Karpas-422 (cell line): ENCODE results near the gene CD86. TPM values are rescaled to one million over a fixed set of nuclear protein-coding genes. Genes with fewer than 3 reads are reported as not detected.
"Not testable (repeated sequence)": the region's sequence is repeated elsewhere in the genome, so short reads cannot be mapped to it uniquely, and the experiment has no call there.

Source experiments
- DNase-seq: peaks from one replicate; pipeline ENCODE4 v3.0.0-alpha.2; 2015
- H2AFZ ChIP-seq: fragments of 200-600 bp; sonication (generic); 2 replicates; pipeline ENCODE4 v1.6.1; 2014; ENCODE audit warnings: antibody characterized with exemption, low read length, mixed read lengths
- H3K27ac ChIP-seq: fragments of 200-600 bp; sonication (generic); 2 replicates; pipeline ENCODE4 v1.5.1; 2014; ENCODE audit warnings: mild to moderate bottlenecking, low read length, moderate library complexity
- H3K27me3 ChIP-seq: fragments of 200-600 bp; sonication (generic); 2 replicates; pipeline ENCODE4 v1.6.1; 2014; ENCODE audit warnings: low read length, mixed read lengths
- H3K36me3 ChIP-seq: fragments of 200-600 bp; sonication (generic); 2 replicates; pipeline ENCODE4 v1.6.1; 2014; ENCODE audit warnings: low read length, mixed read lengths; ENCODE audit not compliant: insufficient read depth
- H3K4me1 ChIP-seq: fragments of 200-600 bp; sonication (generic); 2 replicates; pipeline ENCODE4 v1.6.1; 2014; ENCODE audit warnings: mild to moderate bottlenecking, low read length, mixed read lengths
- H3K4me2 ChIP-seq: fragments of 200-600 bp; sonication (generic); 2 replicates; pipeline ENCODE4 v1.6.1; 2014; ENCODE audit warnings: low read length, low read depth, mild to moderate bottlenecking; ENCODE audit not compliant: poor library complexity, severe bottlenecking
- H3K4me3 ChIP-seq: fragments of 200-600 bp; sonication (generic); 2 replicates; pipeline ENCODE4 v1.5.1; 2014; ENCODE audit warnings: mild to moderate bottlenecking, antibody characterized with exemption, low read length, mixed read lengths
- H3K79me2 ChIP-seq: fragments of 200-600 bp; sonication (generic); 2 replicates; pipeline ENCODE4 v1.6.1; 2014; ENCODE audit warnings: mild to moderate bottlenecking, low read length, mixed read lengths
- H3K9ac ChIP-seq: fragments of 200-600 bp; sonication (generic); 2 replicates; pipeline ENCODE4 v1.6.0; 2014; ENCODE audit warnings: low read length
- H3K9me2 ChIP-seq: fragments of 200-600 bp; sonication (generic), shearing (Covaris generic); replicated peaks from 2 replicates; pipeline ENCODE4 v1.6.0; 2014; ENCODE audit warnings: mild to moderate bottlenecking, low read length, moderate library complexity; ENCODE audit not compliant: insufficient read depth
- H3K9me3 ChIP-seq: fragments of 300-700, 200-600 bp; sonication (generic); 2 replicates; pipeline ENCODE4 v1.6.1; 2014; ENCODE audit warnings: low read length, mixed read lengths
- H4K20me1 ChIP-seq: fragments of 200-600 bp; sonication (generic); 2 replicates; pipeline ENCODE4 v1.6.1; 2014; ENCODE audit warnings: mild to moderate bottlenecking, antibody characterized with exemption, low read length, low read depth; ENCODE audit not compliant: insufficient read depth
- small RNA-seq: library from RNA; depleted of rRNA; stranded (forward); fragments of <200 nt; gene quantifications from one replicate; pipeline ENCODE3, GENCODE V24; 2014
- total RNA-seq: library from RNA; depleted of rRNA; stranded (reverse); fragments of >200 nt; shearing (Covaris generic); gene quantifications from 2 replicates; pipeline ENCODE4 v1.2.3, GENCODE V29; 2014; ENCODE audit warnings: low replicate concordance; rRNA removed

CD86 gene
- total RNA-seq, 1 experiment from 2014 or later = 24.4 TPM

- Histone ChIP-seq H3K27ac (no peak overlapping the region), H3K9me2 (no peaks in the 10 kb centered on the region), H3K4me2 (no peak overlapping the region), H3K36me3 (no peaks in the 10 kb centered on the region; the same call in 1 of the 2 replicates), H3K4me1 (no peaks in the 10 kb centered on the region), H4K20me1 (no peaks in the 10 kb centered on the region), H2AFZ (no peak overlapping the region), H3K9ac (no peak overlapping the region), H3K79me2 (no peaks in the 10 kb centered on the region), H3K4me3 (no peak overlapping the region), H3K27me3 (no peaks in the 10 kb centered on the region), H3K9me3 (peaks cover 34% of the 10 kb centered on the region)
- DNase-seq = no peak
These were observed 96.3 kb downstream of the CD86 start for GRCh38 chr3:122151480-122151879.

DNA sequence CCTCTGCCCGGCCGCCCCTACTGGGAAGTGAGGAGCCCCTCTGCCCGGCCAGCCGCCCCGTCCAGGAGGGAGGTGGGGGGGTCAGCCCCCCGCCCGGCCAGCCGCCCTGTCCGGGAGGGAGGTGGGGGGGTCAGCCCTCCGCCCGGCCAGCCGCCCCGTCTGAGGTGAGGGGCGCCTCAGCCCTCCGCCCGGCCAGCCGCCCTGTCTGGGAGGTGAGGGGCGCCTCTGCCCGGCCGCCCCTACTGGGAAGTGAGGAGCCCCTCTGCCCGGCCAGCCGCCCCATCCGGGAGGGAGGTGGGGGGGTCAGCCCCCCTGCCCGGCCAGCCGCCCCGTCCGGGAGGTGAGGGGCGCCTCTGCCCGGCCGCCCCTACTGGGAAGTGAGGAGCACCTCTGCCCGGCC is 109.8 kb downstream of the CD86 start:
- H3K4me2 ChIP-seq, H2AFZ ChIP-seq, H4K20me1 ChIP-seq, H3K9me3 ChIP-seq, H3K27ac ChIP-seq, H3K9ac ChIP-seq, H3K27me3 ChIP-seq, H3K4me1 ChIP-seq, H3K79me2 ChIP-seq, DNase-seq, H3K36me3 ChIP-seq, H3K9me2 ChIP-seq, H3K4me3 ChIP-seq: not testable (repeated sequence)

DNA sequence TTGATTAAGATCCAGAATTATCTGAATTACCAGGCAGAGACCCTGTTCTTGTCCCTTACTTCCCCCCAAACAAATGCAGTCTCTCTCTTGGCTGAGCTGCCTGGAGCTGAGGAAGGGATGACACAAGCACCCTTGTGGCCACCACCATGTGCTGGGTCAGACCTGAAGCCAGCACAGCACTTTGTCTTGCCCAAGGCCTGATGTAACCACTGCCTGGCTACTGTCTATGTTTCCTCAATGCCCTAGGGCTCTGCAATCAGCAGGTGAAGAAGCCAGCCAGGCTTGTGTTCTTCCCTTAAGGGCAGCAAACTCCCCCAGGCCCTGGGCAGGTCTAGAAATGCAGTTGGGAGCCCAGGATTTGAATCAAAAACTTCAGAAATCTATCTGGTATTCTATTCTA is 112.5 kb downstream of the CD86 start:
- Histone ChIP-seq H4K20me1 (no peaks in the 10 kb centered on the region), H3K27ac (no peak overlapping the region), H3K4me3 (no peak overlapping the region), H3K79me2 (no peaks in the 10 kb centered on the region), H3K9ac (no peak overlapping the region), H2AFZ (no peak overlapping the region), H3K9me2 (no peaks in the 10 kb centered on the region; the same call in 1 of the 2 replicates), H3K4me2 (no peak overlapping the region), H3K27me3 (no peaks in the 10 kb centered on the region), H3K36me3 (no peaks in the 10 kb centered on the region), H3K9me3 (no peaks in the 10 kb centered on the region; the same call in 1 of the 2 replicates), H3K4me1 (no peaks in the 10 kb centered on the region)
- DNase-seq = peak; percentile 11

DNA sequence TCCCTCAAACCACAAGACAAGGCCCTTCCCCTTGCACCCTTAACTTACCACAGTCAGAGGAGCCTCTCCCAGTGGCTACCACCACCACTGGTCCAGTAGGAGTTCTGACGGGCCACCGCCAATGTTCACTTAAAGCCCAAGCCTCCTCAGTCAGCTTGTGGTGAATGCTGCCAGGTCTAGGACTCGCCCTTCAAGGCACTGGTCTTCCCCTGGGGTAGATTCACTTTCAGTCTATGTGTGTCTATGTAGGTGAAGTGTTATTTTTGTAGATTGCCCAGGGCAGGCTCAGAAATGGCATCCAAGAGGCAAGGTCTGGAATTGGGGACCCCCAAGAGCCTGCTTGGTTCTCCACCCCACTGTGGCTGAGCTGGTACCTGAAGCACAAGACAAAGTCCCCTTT is 112.9 kb downstream of the CD86 start:
- no peak overlapping the region for H3K4me2 ChIP-seq
- H3K79me2 ChIP-seq = no peaks in the 10 kb centered on the region
- no peak overlapping the region for H3K27ac ChIP-seq
- H3K9ac ChIP-seq = no peak overlapping the region
- H3K27me3 ChIP-seq = no peaks in the 10 kb centered on the region
- no peaks in the 10 kb centered on the region; the same call in 1 of the 2 replicates for H3K9me3 ChIP-seq
- no peaks in the 10 kb centered on the region for H3K36me3 ChIP-seq
- no peaks in the 10 kb centered on the region for H4K20me1 ChIP-seq
- no peak for DNase-seq
- H3K4me3 ChIP-seq = no peak overlapping the region
- H2AFZ ChIP-seq = no peak overlapping the region
- no peaks in the 10 kb centered on the region; the same call in 1 of the 2 replicates for H3K9me2 ChIP-seq
- no peaks in the 10 kb centered on the region for H3K4me1 ChIP-seq

- H3K27me3 ChIP-seq = no peaks in the 10 kb centered on the region
- H3K4me1 ChIP-seq = no peaks in the 10 kb centered on the region
- DNase-seq = peak; percentile 29
- no peak overlapping the region for H3K4me3 ChIP-seq
- no peaks in the 10 kb centered on the region for H4K20me1 ChIP-seq
- H3K9me3 ChIP-seq = no peaks in the 10 kb centered on the region; the same call in 1 of the 2 replicates
- no peaks in the 10 kb centered on the region for H3K36me3 ChIP-seq
- H3K4me2 ChIP-seq = no peak overlapping the region
- no peaks in the 10 kb centered on the region for H3K9me2 ChIP-seq
- no peak overlapping the region for H3K27ac ChIP-seq
- no peak overlapping the region for H3K9ac ChIP-seq
- no peak overlapping the region for H2AFZ ChIP-seq
- H3K79me2 ChIP-seq = no peaks in the 10 kb centered on the region
These were observed 114.7 kb downstream of the CD86 start for GRCh38 chr3:122169911-122170310.

Small RNA genes within 50 kb of the gene (small RNA-seq; reads per million reads assigned to genes)
- not detected for gene RF00019

Other genes with a start within 250 kb of the CD86 start
- 56.3 and 62.8 TPM in 2 replicates for gene IQCB1, start 220.3 kb upstream of the CD86 start, total RNA-seq
- gene EAF2, start 220.2 kb upstream of the CD86 start, total RNA-seq = 60.6 and 62.2 TPM in 2 replicates
- 5.6 and 17.3 TPM in 2 replicates for gene SLC15A2, start 161.0 kb upstream of the CD86 start, total RNA-seq
- gene ILDR1, start 33.1 kb upstream of the CD86 start, total RNA-seq = 0.52 and 0.76 TPM in 2 replicates
- not detected in 2 replicates for gene CASR, start 128.3 kb downstream of the CD86 start, total RNA-seq